Endothelial cell of umbilical vein (primary cell): Measurements from ENCODE around the gene GPR137. TPM values are rescaled to one million over a fixed set of nuclear protein-coding genes. Genes with fewer than 3 reads are reported as not detected.

Source experiments
- BruUV-seq: library from RNA; stranded (reverse); fragments of 400-500 nt; replicated peaks from 2 replicates; lab custom pipeline; 2021; lab: Mats Ljungman, UMichigan
- CTCF ChIA-PET: fragments of 300-600, 350-600 bp; sonication (Branson Sonifier 250); formaldehyde crosslinking; loops from one replicate; lab custom pipeline; 2021; ENCODE audit warnings: antibody characterized with exemption, inconsistent platforms; lab: Charles Lee
- POLR2A ChIA-PET: fragments of 300-600, 350-600 bp; sonication (Branson Sonifier 250); formaldehyde crosslinking; loops from one replicate; lab custom pipeline; 2021; ENCODE audit warnings: antibody characterized with exemption, inconsistent platforms; lab: Charles Lee
- DNase-seq: peaks from one replicate; pipeline ENCODE4 v3.0.0-alpha.2; 2011; ENCODE audit warnings: low read depth, low spot score
- FAIRE-seq: peaks from 2 replicates; lab custom pipeline; 2011; peaks lifted over from hg19 to GRCh38; lab: Jason Lieb, UNC
- H2AFZ ChIP-seq: 2 replicates; pipeline ENCODE4 v1.6.0; 2012; ENCODE audit warnings: low read depth, low read length, control low read depth, inconsistent platforms
- H3K27ac ChIP-seq: 2 replicates; pipeline ENCODE4 v1.5.1; 2011; ENCODE audit warnings: low read depth, mild to moderate bottlenecking, control low read depth, low read length, moderate library complexity; ENCODE audit not compliant: insufficient read depth
- H3K27me3 ChIP-seq, 2 experiments: 2 replicates each; pipeline versions ENCODE4 v1.6.0 to v1.6.1; 2011; ENCODE audit warnings: low read length in 2 of 2, mixed read lengths in 1 of 2; ENCODE audit not compliant: control insufficient read depth in 2 of 2, insufficient read depth in 2 of 2
- H3K36me3 ChIP-seq, 2 experiments: 2 replicates in 1 of 2; 3 replicates in 1 of 2; pipeline ENCODE4 v1.5.1; 2011; ENCODE audit warnings: low read length in 2 of 2, mild to moderate bottlenecking in 1 of 2, moderate library complexity in 1 of 2; ENCODE audit not compliant: control insufficient read depth in 2 of 2, insufficient read depth in 2 of 2; ENCODE audit errors: extremely low read depth in 1 of 2
- H3K4me1 ChIP-seq: 3 replicates; pipeline ENCODE4 v1.5.1; 2011; ENCODE audit warnings: mild to moderate bottlenecking, low read length; ENCODE audit not compliant: control insufficient read depth, insufficient read depth; ENCODE audit errors: extremely low read depth
- H3K4me2 ChIP-seq: 2 replicates; pipeline ENCODE4 v1.6.1; 2011; ENCODE audit warnings: low read length, control low read depth, mixed read lengths; ENCODE audit not compliant: insufficient read depth
- H3K4me3 ChIP-seq, 3 experiments: fragments of 200-600 bp in 1 of 3; sonication (generic), shearing (Covaris generic) in 1 of 3; replicated peaks in 1 of 3; 2 replicates each; pipeline ENCODE4 v1.5.1; 2011 to 2016; ENCODE audit warnings: control low read depth in 3 of 3, low read length in 3 of 3, mild to moderate bottlenecking in 2 of 3, inconsistent platforms in 1 of 3, low read depth in 1 of 3, moderate library complexity in 1 of 3; ENCODE audit not compliant: insufficient read depth in 1 of 3
- H3K79me2 ChIP-seq: 2 replicates; pipeline ENCODE4 v1.6.0; 2012; ENCODE audit warnings: low read length, inconsistent platforms; ENCODE audit not compliant: control insufficient read depth, insufficient read depth
- H3K9ac ChIP-seq: replicated peaks from 2 replicates; pipeline ENCODE3; 2011; ENCODE audit warnings: low read length, control low read depth; ENCODE audit not compliant: insufficient read depth; ENCODE audit errors: extremely low read depth
- H3K9me1 ChIP-seq: replicated peaks from 3 replicates; pipeline ENCODE4 v1.6.0; 2011; ENCODE audit warnings: mild to moderate bottlenecking, low read length; ENCODE audit not compliant: control insufficient read depth, insufficient read depth; ENCODE audit errors: extremely low read depth
- H3K9me3 ChIP-seq: replicated peaks from 2 replicates; pipeline ENCODE4 v1.5.1; 2012; ENCODE audit warnings: low read length, inconsistent platforms; ENCODE audit not compliant: control insufficient read depth, insufficient read depth
- H4K20me1 ChIP-seq: replicated peaks from 2 replicates; pipeline ENCODE3; 2011; ENCODE audit warnings: mild to moderate bottlenecking, low read length; ENCODE audit not compliant: control insufficient read depth, insufficient read depth; ENCODE audit errors: extremely low read depth
- CTCF ChIP-seq, 2 donors: IDR thresholded peaks; 1 replicate in 1 of 2; 2 replicates in 1 of 2; pipeline ENCODE4 v1.5.1; 2011; ENCODE audit warnings: low read length in 2 of 2, mild to moderate bottlenecking in 2 of 2, moderate library complexity in 2 of 2, control low read depth in 1 of 2, inconsistent platforms in 1 of 2, low read depth in 1 of 2; ENCODE audit not compliant: insufficient read depth in 1 of 2; ENCODE audit errors: extremely low read depth in 1 of 2
- EZH2 ChIP-seq: IDR thresholded peaks from 2 replicates; pipeline ENCODE4 v1.6.1; 2012; ENCODE audit warnings: borderline replicate concordance, low read depth, mild to moderate bottlenecking, moderate library complexity, low read length, inconsistent platforms; ENCODE audit not compliant: severe bottlenecking
- FOS ChIP-seq: IDR thresholded peaks from 2 replicates; pipeline ENCODE4 v1.6.1; 2011; ENCODE audit warnings: mild to moderate bottlenecking, low read length, moderate library complexity, borderline replicate concordance; ENCODE audit not compliant: insufficient read depth
- GATA2 ChIP-seq: IDR thresholded peaks from 2 replicates; pipeline ENCODE4 v1.7.0; 2011; ENCODE audit warnings: low read depth, mild to moderate bottlenecking, moderate library complexity, mixed read lengths, low read length; ENCODE audit not compliant: insufficient read length, insufficient read depth
- JUN ChIP-seq: IDR thresholded peaks from 2 replicates; pipeline ENCODE4 v1.6.1; 2011; ENCODE audit warnings: borderline replicate concordance, low read depth; ENCODE audit not compliant: insufficient read length, insufficient read depth
- MAX ChIP-seq: IDR thresholded peaks from 2 replicates; pipeline ENCODE4 v1.6.1; 2011; ENCODE audit not compliant: insufficient read depth, insufficient read length
- MYC ChIP-seq: IDR thresholded peaks from one replicate; pipeline ENCODE4 v1.6.1; 2011; ENCODE audit warnings: mild to moderate bottlenecking, low read depth, low read length
- POLR2A ChIP-seq: IDR thresholded peaks from 2 replicates; pipeline ENCODE4 v1.6.1; 2012; ENCODE audit warnings: low read depth, mild to moderate bottlenecking, control low read depth, low read length
- POLR2AphosphoS5 ChIP-seq: IDR thresholded peaks from 2 replicates; pipeline ENCODE4 v1.6.1; 2012; ENCODE audit warnings: low read depth, mild to moderate bottlenecking, control low read depth, low read length, moderate library complexity; ENCODE audit not compliant: insufficient read depth
- dilution Hi-C: fragments of 300-500 bp; cut with MboI; formaldehyde crosslinking; loops from one replicate; pipeline ENCODE4 v1.15.0; 2019; ENCODE audit warnings: low sequenced_read_pairs; ENCODE audit not compliant: extremely low pct_ligation_motif_present
- intact Hi-C: fragments of 100-400 bp; cut with micrococcal nuclease; formaldehyde crosslinking; loops from one replicate; pipeline ENCODE4 v1.10.0; 2022
- polyA plus RNA-seq, 4 experiments: library from polyadenylated mRNA; depleted of rRNA in 3 of 4; stranded (reverse) in 3 of 4; unstranded in 1 of 4; fragments of >200 nt; gene quantifications; 2 replicates each; pipeline versions ENCODE4 v1.2.1 to v1.2.3, GENCODE V29; 2011 to 2012; ENCODE audit warnings: missing spikeins in 1 of 4
- total RNA-seq: library from RNA; stranded (reverse); gene quantifications from 2 replicates; pipeline ENCODE4 v1.2.3, GENCODE V29; 2021

Gene GPR137
- total and polyA plus RNA-seq, 2 donors (not counting 3 experiments of a cell fraction or from before 2014, with no cell fraction given) = 40.9 to 42.5 TPM

- no TSS peak for BruUV-seq
- no peak for FAIRE-seq
- CTCF ChIA-PET = interaction anchor here (1.1 to 2.2 kb wide), 2 partner anchors 13 to 16 kb away, joined by 4 to 8 read pairs; no protein-coding TSS in a partner anchor
Measured at GRCh38 chr11:64288353-64288750, 2.7 kb downstream of the GPR137 start.

More at GRCh38 chr11:64288353-64288750, 2.7 kb downstream of the GPR137 start:
- intact Hi-C loops (loop anchor here (5.0 kb wide), 1 partner anchor 101 kb away; the partner anchor contains the start of gene STIP1), dilution Hi-C loops (no loop called here)
- Histone ChIP-seq H3K79me2 (peaks cover 1% of the 10 kb centered on the region), H3K9me3 (no peaks in the 10 kb centered on the region), H3K27me3 (peaks cover 25 to 34% of the 10 kb centered on the region in 2 experiments), H3K9ac (no peak overlapping the region), H3K27ac (no peak overlapping the region), H2AFZ (no peak overlapping the region), H3K4me2 (no peak overlapping the region), H3K36me3 (no peaks in the 10 kb centered on the region), H3K4me1 (peaks cover 11% of the 10 kb centered on the region), H4K20me1 (no peaks in the 10 kb centered on the region), H3K4me3 (no peak overlapping the region), H3K9me1 (no peaks in the 10 kb centered on the region)
- TF ChIP-seq POLR2AphosphoS5 = no peak
- no peak for TF ChIP-seq CTCF (IDR thresholded peaks at IDR 0.05; ENCODE audit: extremely low read depth in 1 of 2, insufficient read depth in 1 of 2, low read depth in 1 of 2, low read length in 2 of 2)
- TF ChIP-seq MYC = no peak
- no peak for TF ChIP-seq FOS
- TF ChIP-seq JUN = no peak
- TF ChIP-seq POLR2A = no peak
- TF ChIP-seq MAX = no peak
- no peak for TF ChIP-seq GATA2
- TF ChIP-seq EZH2 = no peak
- no peak for DNase-seq
- POLR2A ChIA-PET = no interaction called here
